OCI-LY7 (cell line): ENCODE measurements around the gene AQP9. TPM values are rescaled to one million over a fixed set of nuclear protein-coding genes. Genes with fewer than 3 reads are reported as not detected.

Experiments
- Bru-seq: library from RNA; stranded (reverse); fragments of 400-500 nt; gene quantifications from one replicate; lab custom pipeline; 2021; lab: Mats Ljungman, UMichigan
- BruChase-seq, 2 experiments: library from RNA; stranded (reverse); fragments of 400-500 nt; gene quantifications; one replicate each; lab custom pipeline; 2021; lab: Mats Ljungman, UMichigan
- BruUV-seq: library from RNA; stranded (reverse); fragments of 400-500 nt; replicated peaks from 2 replicates; lab custom pipeline; 2021; lab: Mats Ljungman, UMichigan
- CTCF ChIA-PET: fragments of 300-600 bp; sonication (Branson Sonifier 250); formaldehyde crosslinking; loops from one replicate; lab custom pipeline; 2022; ENCODE audit warnings: antibody characterized with exemption; ENCODE audit not compliant: unreplicated experiment; lab: Charles Lee
- POLR2A ChIA-PET: fragments of 300-600 bp; sonication (Branson Sonifier 250); formaldehyde crosslinking; loops from one replicate; lab custom pipeline; 2022; ENCODE audit warnings: antibody characterized with exemption; lab: Charles Lee
- DNase-seq: peaks from one replicate; pipeline ENCODE4 v3.0.0-alpha.2; 2015; ENCODE audit warnings: low spot score
- H2AFZ ChIP-seq: fragments of 200-600 bp; sonication (generic), shearing (Covaris generic); 2 replicates; pipeline ENCODE4 v1.6.1; 2014; ENCODE audit warnings: mild to moderate bottlenecking, antibody characterized with exemption, low read length, moderate library complexity
- H3K27ac ChIP-seq: fragments of 200-600 bp; sonication (generic); 2 replicates; pipeline ENCODE4 v1.5.1; 2014; ENCODE audit warnings: mixed run types, low read depth, mild to moderate bottlenecking, moderate library complexity, low read length, inconsistent platforms; ENCODE audit not compliant: poor library complexity, severe bottlenecking
- H3K36me3 ChIP-seq: fragments of 200-600 bp; sonication (generic); 2 replicates; pipeline ENCODE4 v1.6.1; 2014; ENCODE audit warnings: mild to moderate bottlenecking, antibody characterized with exemption, low read length, moderate library complexity, mixed read lengths; ENCODE audit not compliant: insufficient read depth
- H3K4me1 ChIP-seq: fragments of 200-600 bp; sonication (generic); 2 replicates; pipeline ENCODE4 v1.5.1; 2014; ENCODE audit warnings: mild to moderate bottlenecking, low read length; ENCODE audit not compliant: insufficient read depth, poor library complexity, severe bottlenecking
- H3K4me2 ChIP-seq: fragments of 200-600 bp; sonication (generic); 2 replicates; pipeline ENCODE4 v1.6.1; 2014; ENCODE audit warnings: mild to moderate bottlenecking, low read length
- H3K4me3 ChIP-seq: fragments of 200-600 bp; sonication (generic); 2 replicates; pipeline ENCODE4 v1.5.1; 2014; ENCODE audit warnings: mild to moderate bottlenecking, low read depth, low read length; ENCODE audit not compliant: poor library complexity, severe bottlenecking
- H3K79me2 ChIP-seq: fragments of 200-600 bp; sonication (generic); 2 replicates; pipeline ENCODE4 v1.6.1; 2016; ENCODE audit warnings: low read depth, mild to moderate bottlenecking, low read length, moderate library complexity, mixed read lengths; ENCODE audit not compliant: insufficient read depth
- H3K9me2 ChIP-seq: fragments of 200-600 bp; sonication (generic); 2 replicates; pipeline ENCODE4 v1.6.1; 2016; ENCODE audit warnings: mild to moderate bottlenecking, low read length, mixed read lengths; ENCODE audit not compliant: insufficient read depth
- H3K9me3 ChIP-seq: fragments of 200-600 bp; sonication (generic); 2 replicates; pipeline ENCODE4 v1.6.1; 2014; ENCODE audit warnings: mild to moderate bottlenecking, mixed run types, low read length, mixed read lengths
- H4K20me1 ChIP-seq: fragments of 200-600 bp; sonication (generic); 2 replicates; pipeline ENCODE4 v1.6.1; 2014; ENCODE audit warnings: mild to moderate bottlenecking, antibody characterized with exemption, low read length, moderate library complexity, mixed read lengths; ENCODE audit not compliant: insufficient read depth
- CTCF ChIP-seq: fragments of 200-600 bp; sonication (generic); conservative IDR thresholded peaks from 2 replicates; pipeline ENCODE4 v1.5.1; 2014; ENCODE audit warnings: mild to moderate bottlenecking, antibody characterized with exemption, low read length, moderate library complexity, mixed read lengths
- EZH2phosphoT487 ChIP-seq: fragments of 200-600 bp; sonication (generic); IDR thresholded peaks from 2 replicates; pipeline ENCODE4 v1.6.1; 2018; ENCODE audit warnings: low read depth, borderline replicate concordance, mild to moderate bottlenecking, mixed run types, antibody characterized with exemption, low read length, moderate library complexity, mixed read lengths
- intact Hi-C: fragments of 100-400 bp; cut with micrococcal nuclease; formaldehyde crosslinking; loops from one replicate; pipeline ENCODE4 v1.10.0; 2022; ENCODE audit not compliant: unreplicated experiment
- long read RNA-seq: library from polyadenylated mRNA; stranded (forward); transcript quantifications from one replicate; pipeline ENCODE4 v2.0.0, GENCODE V29; 2022
- total RNA-seq, 2 experiments: library from RNA; depleted of rRNA in 1 of 2; stranded (reverse); fragments of >200 nt in 1 of 2; shearing (Covaris generic) in 1 of 2; gene quantifications; 2 replicates each; pipeline ENCODE4 v1.2.3, GENCODE V29; 2014 to 2022

Gene AQP9
- not detected in 2 replicates for total RNA-seq (2014; rRNA removed; shearing (Covaris generic))
- total RNA-seq (2022) = not detected in 2 replicates
- not detected for Bru-seq, nascent RNA
- BruChase-seq, experiment 1, labeled RNA remaining after a 6-hour chase = not detected
- not detected for BruChase-seq, experiment 2, labeled RNA remaining after a 2-hour chase
- long read RNA-seq = 0 reads

GRCh38 chr15:58138106-58138505, at the start of gene AQP9:
AQP9 (plus strand) TSS chr15:58138381; CDS start chr15:58138566, 185 bp downstream.
- Histone ChIP-seq H3K27ac (no peak within 1 kb of the TSS), H3K79me2 (no peaks in the 10 kb centered on the region), H3K4me2 (no peak within 1 kb of the TSS), H2AFZ (no peak within 1 kb of the TSS), H3K9me2 (no peaks in the 10 kb centered on the region), H3K36me3 (no peaks in the 10 kb centered on the region), H3K4me3 (no peak within 1 kb of the TSS), H3K9me3 (no peaks in the 10 kb centered on the region), H3K4me1 (no peaks in the 10 kb centered on the region), H4K20me1 (no peaks in the 10 kb centered on the region)
- intact Hi-C loops = no loop called here
- no peak for DNase-seq
- ChIA-PET CTCF (no interaction called here), POLR2A (no interaction called here)
- TF ChIP-seq CTCF = no peak
- no peak for TF ChIP-seq EZH2phosphoT487
- BruUV-seq = no TSS peak

GRCh38 chr15:58095415-58095814, 42.8 kb upstream of the AQP9 start:
- no peak overlapping the region for H3K27ac ChIP-seq
- no peaks in the 10 kb centered on the region for H4K20me1 ChIP-seq
- TF ChIP-seq CTCF = no peak
- no peak for TF ChIP-seq EZH2phosphoT487
- H2AFZ ChIP-seq = no peak overlapping the region
- no peaks in the 10 kb centered on the region for H3K36me3 ChIP-seq
- no peaks in the 10 kb centered on the region for H3K9me3 ChIP-seq
- DNase-seq = no peak
- intact Hi-C loops = no loop called here
- CTCF ChIA-PET = no interaction called here
- no peaks in the 10 kb centered on the region for H3K79me2 ChIP-seq
- BruUV-seq = no TSS peak
- no peaks in the 10 kb centered on the region for H3K4me1 ChIP-seq
- POLR2A ChIA-PET = no interaction called here
- no peak overlapping the region for H3K4me2 ChIP-seq
- no peak overlapping the region for H3K4me3 ChIP-seq
- H3K9me2 ChIP-seq = no peaks in the 10 kb centered on the region

DNA sequence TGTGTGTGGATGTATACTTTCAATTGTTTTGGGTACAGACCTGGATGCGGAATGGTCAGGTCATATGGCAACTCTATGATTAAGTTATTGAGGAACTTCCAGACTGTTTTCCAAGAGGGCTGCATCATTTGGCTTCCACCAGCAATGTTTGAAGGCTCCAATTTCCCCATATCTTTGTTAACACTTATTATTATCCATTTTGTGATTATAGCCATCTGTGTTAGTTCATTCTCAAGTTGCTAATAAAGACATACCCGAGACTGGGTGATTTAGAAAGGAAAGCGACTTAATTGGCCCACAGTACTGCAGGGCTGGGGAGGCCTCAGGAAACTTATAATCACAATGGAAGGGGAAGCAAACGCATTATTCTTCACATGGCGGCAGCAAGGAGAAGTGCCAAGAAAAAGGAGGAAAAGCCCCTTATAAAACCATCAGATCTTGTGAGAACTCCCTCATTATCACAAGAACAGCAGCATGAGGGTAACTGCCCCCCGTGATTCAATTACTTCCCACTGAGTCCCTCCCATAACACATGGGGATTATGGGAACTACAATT, 41.6 kb upstream of the AQP9 start:
- no peaks in the 10 kb centered on the region for H3K9me3 ChIP-seq
- H3K4me1 ChIP-seq = no peaks in the 10 kb centered on the region
- no peak overlapping the region for H2AFZ ChIP-seq
- no TSS peak for BruUV-seq
- H3K36me3 ChIP-seq = no peaks in the 10 kb centered on the region
- no peaks in the 10 kb centered on the region for H3K79me2 ChIP-seq
- H3K9me2 ChIP-seq = no peaks in the 10 kb centered on the region
- no peak overlapping the region for H3K4me3 ChIP-seq
- DNase-seq = no peak
- H3K27ac ChIP-seq = no peak overlapping the region
- no peak overlapping the region for H3K4me2 ChIP-seq
- H4K20me1 ChIP-seq = no peaks in the 10 kb centered on the region
- ChIA-PET CTCF (no interaction called here), POLR2A (no interaction called here)
- TF ChIP-seq CTCF (no peak), EZH2phosphoT487 (no peak)
- intact Hi-C loops = no loop called here
